NCI-H460 (cell line): ENCODE data around the gene AS3MT. TPM values are rescaled to one million over a fixed set of nuclear protein-coding genes. Genes with fewer than 3 reads are reported as not detected.
"Not testable (repeated sequence)": the region's sequence is repeated elsewhere in the genome, so short reads cannot be mapped to it uniquely, and the experiment has no call there.

Source experiments
- DNase-seq: peaks from one replicate; pipeline ENCODE4 v3.0.0-alpha.2; 2016; ENCODE audit warnings: low read depth; ENCODE audit errors: extremely low read depth
- total RNA-seq: library from RNA; depleted of rRNA; stranded (reverse); fragments of >200 nt; shearing (Covaris generic); gene quantifications from 2 replicates; pipeline ENCODE4 v1.2.3, GENCODE V29; 2014

AS3MT gene
- total RNA-seq, 1 experiment from 2014 or later: 2.5 TPM

- DNase-seq: not testable (repeated sequence)
Measured at GRCh38 chr10:102853237-102853636, 16.0 kb upstream of the AS3MT start.

GRCh38 chr10:102855731-102856436 lies 13.4 kb upstream of the AS3MT start:
- DNase-seq: peak; percentile 46

GRCh38 chr10:102856758-102857424 lies 12.4 kb upstream of the AS3MT start:
- DNase-seq: no peak

GRCh38 chr10:102859911-102860310 lies 9.4 kb upstream of the AS3MT start:
- no peak for DNase-seq

GRCh38 chr10:102863660-102864059 lies 5.6 kb upstream of the AS3MT start:
- DNase-seq: no peak

- no peak for DNase-seq
Measured at GRCh38 chr10:102865620-102866019, 3.6 kb upstream of the AS3MT start.

GRCh38 chr10:102868911-102869257 lies 386 bp upstream of the AS3MT start:
- no peak for DNase-seq

GRCh38 chr10:102870221-102870620 lies 951 bp downstream of the AS3MT start:
- no peak for DNase-seq

- no peak for DNase-seq
Measured at GRCh38 chr10:102872163-102872562, 2.9 kb downstream of the AS3MT start.

- DNase-seq: no peak
Measured at GRCh38 chr10:102876747-102877153, 7.5 kb downstream of the AS3MT start.

- DNase-seq: no peak
Measured at GRCh38 chr10:102878629-102879028, 9.4 kb downstream of the AS3MT start.

GRCh38 chr10:102880256-102880655 lies 11.0 kb downstream of the AS3MT start:
- no peak for DNase-seq

- DNase-seq: no peak
Measured at GRCh38 chr10:102888048-102888447, 18.8 kb downstream of the AS3MT start.

- DNase-seq: no peak
Measured at GRCh38 chr10:102894466-102895213, 25.4 kb downstream of the AS3MT start.

- DNase-seq: no peak
Measured at GRCh38 chr10:102900006-102900405, 30.7 kb downstream of the AS3MT start.

GRCh38 chr10:102904346-102904745 lies 35.1 kb downstream of the AS3MT start:
- no peak for DNase-seq

GRCh38 chr10:102906507-102906906 lies 37.2 kb downstream of the AS3MT start:
- DNase-seq: no peak

GRCh38 chr10:102914781-102915180 lies 45.5 kb downstream of the AS3MT start:
- no peak for DNase-seq

GRCh38 chr10:102916173-102916572 lies 46.9 kb downstream of the AS3MT start:
- DNase-seq: no peak

GRCh38 chr10:102917314-102917961 lies 48.2 kb downstream of the AS3MT start:
- DNase-seq: peak; percentile 67
